Uterus (tissue), 4 donors: ENCODE results near the gene THSD4. TPM values are rescaled to one million over a fixed set of nuclear protein-coding genes. Genes with fewer than 3 reads are reported as not detected.

Experiments
- DNase-seq, 2 donors: peaks; one replicate each; pipeline ENCODE4 v3.0.0-alpha.2; 2019 to 2020
- H3K27ac ChIP-seq, 2 donors: fragments of 200-600 bp; sonication (generic); 1 replicate in 1 of 2; 2 replicates in 1 of 2; pipeline ENCODE4 v1.5.1; 2016 to 2018
- H3K27me3 ChIP-seq, 2 donors: fragments of 200-600 bp; sonication (generic); one replicate each; pipeline ENCODE4 v1.5.1; 2018 to 2019; ENCODE audit warnings: control low read depth in 1 of 2
- H3K36me3 ChIP-seq, 2 donors: fragments of 200-600 bp; sonication (generic); one replicate each; pipeline ENCODE4 v1.5.1; 2019; ENCODE audit warnings: control low read depth in 1 of 2
- H3K4me1 ChIP-seq, 2 donors: fragments of 200-600 bp; sonication (generic); one replicate each; pipeline ENCODE4 v1.5.1; 2018 to 2019; ENCODE audit warnings: control low read depth in 1 of 2
- H3K4me3 ChIP-seq, 2 donors: fragments of 200-600 bp; sonication (generic); 1 replicate in 1 of 2; 2 replicates in 1 of 2; pipeline ENCODE4 v1.5.1; 2018 to 2019; ENCODE audit warnings: mild to moderate bottlenecking in 1 of 2
- H3K9me3 ChIP-seq, 2 donors: fragments of 200-600 bp; sonication (generic); one replicate each; pipeline ENCODE4 v1.5.1; 2019; ENCODE audit warnings: control low read depth in 1 of 2
- POLR2A ChIP-seq, 2 donors: fragments of 450-650 bp; IDR thresholded peaks; one replicate each; pipeline ENCODE4 v1.6.1; 2016; ENCODE audit warnings: antibody characterized with exemption in 2 of 2, mild to moderate bottlenecking in 1 of 2, moderate library complexity in 1 of 2
- intact Hi-C: fragments of 100-400 bp; cut with DNase I; formaldehyde crosslinking; loops from one replicate; pipeline ENCODE4 v1.15.1; 2023; ENCODE audit warnings: low total_unique reads
- total RNA-seq, 4 donors: library from RNA; depleted of rRNA in 3 of 4; stranded (reverse); fragments of >200 nt in 3 of 4; gene quantifications; one replicate each; pipeline versions ENCODE4 v1.1.0 to v1.2.4, GENCODE V29; 2014 to 2023
- TF ChIP-seq, protein P1 (sequence below), 4 experiments: fragments of 200-600 bp in 2 of 4; fragments of 450-650 bp in 2 of 4; sonication (generic) in 2 of 4; IDR thresholded peaks; one replicate each; pipeline ENCODE4 v1.5.1; 2016 to 2019; ENCODE audit warnings: antibody characterized with exemption in 4 of 4, mild to moderate bottlenecking in 2 of 4, moderate library complexity in 1 of 4
- donor health status: DM: yes; HTN: yes; CAD: no.

The THSD4 gene
- total RNA-seq, 4 donors from 2014 or later, result 7.1 to 144 (median 35.4) TPM

DNA sequence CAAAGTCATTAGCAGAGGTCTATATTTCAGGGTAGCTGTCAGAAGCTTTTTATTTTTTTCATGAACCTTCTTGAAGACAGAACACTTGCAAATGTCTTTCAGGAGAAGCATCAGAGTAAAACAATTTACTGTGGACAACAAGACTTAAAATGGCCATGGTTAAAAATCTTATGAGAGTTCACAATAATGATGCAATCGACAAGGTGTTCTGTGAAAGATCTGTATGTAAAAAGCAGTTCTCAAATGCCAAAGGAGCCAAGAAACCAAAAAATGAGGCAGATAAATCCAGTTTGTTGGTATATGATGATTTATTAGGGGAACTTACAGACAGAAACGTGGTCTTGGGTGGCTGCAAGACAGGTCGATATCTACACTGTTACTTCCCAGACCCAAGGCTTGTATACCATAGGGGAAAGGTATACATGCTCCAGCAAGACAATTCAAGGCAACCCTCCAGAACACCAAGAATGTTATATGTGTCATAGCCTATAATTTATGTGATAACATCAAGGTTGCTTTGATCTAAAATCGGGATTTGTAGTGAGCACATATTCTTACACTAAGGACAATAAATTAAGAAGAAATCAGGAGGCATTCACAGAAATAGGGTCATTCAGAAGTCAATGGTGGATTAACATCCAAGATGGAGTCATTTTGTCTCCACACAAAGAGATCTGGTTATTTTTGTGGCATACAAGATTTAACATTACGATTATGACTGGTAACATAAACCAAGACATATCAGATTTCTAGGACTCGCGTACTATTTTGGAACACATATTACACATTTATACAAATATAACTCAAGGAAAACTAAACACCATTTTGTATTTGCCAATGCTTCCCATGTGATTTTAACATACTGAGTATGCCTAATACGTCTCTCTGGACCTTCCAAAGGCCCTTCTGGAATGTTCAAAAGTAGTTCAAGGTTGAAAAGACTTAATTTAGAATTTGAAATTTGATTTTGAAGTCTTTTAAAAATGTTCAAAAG, 316.4 kb downstream of the THSD4 start:
- peak overlapping the region; percentile 43 to 52 for H3K27ac ChIP-seq
- no peaks in the 10 kb centered on the region for H3K36me3 ChIP-seq
- H3K27me3 ChIP-seq, result no peaks in the 10 kb centered on the region
- H3K9me3 ChIP-seq, result no peaks in the 10 kb centered on the region
- intact Hi-C loops, result no loop called here
- no peaks in the 10 kb centered on the region for H3K4me1 ChIP-seq
- H3K4me3 ChIP-seq, result no peak overlapping the region
- TF ChIP-seq, protein P1, sequence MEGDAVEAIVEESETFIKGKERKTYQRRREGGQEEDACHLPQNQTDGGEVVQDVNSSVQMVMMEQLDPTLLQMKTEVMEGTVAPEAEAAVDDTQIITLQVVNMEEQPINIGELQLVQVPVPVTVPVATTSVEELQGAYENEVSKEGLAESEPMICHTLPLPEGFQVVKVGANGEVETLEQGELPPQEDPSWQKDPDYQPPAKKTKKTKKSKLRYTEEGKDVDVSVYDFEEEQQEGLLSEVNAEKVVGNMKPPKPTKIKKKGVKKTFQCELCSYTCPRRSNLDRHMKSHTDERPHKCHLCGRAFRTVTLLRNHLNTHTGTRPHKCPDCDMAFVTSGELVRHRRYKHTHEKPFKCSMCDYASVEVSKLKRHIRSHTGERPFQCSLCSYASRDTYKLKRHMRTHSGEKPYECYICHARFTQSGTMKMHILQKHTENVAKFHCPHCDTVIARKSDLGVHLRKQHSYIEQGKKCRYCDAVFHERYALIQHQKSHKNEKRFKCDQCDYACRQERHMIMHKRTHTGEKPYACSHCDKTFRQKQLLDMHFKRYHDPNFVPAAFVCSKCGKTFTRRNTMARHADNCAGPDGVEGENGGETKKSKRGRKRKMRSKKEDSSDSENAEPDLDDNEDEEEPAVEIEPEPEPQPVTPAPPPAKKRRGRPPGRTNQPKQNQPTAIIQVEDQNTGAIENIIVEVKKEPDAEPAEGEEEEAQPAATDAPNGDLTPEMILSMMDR (IDR thresholded peaks at IDR 0.05), result no peak
- no peak for TF ChIP-seq POLR2A (IDR thresholded peaks at IDR 0.05)
- DNase-seq, result no peak

DNA sequence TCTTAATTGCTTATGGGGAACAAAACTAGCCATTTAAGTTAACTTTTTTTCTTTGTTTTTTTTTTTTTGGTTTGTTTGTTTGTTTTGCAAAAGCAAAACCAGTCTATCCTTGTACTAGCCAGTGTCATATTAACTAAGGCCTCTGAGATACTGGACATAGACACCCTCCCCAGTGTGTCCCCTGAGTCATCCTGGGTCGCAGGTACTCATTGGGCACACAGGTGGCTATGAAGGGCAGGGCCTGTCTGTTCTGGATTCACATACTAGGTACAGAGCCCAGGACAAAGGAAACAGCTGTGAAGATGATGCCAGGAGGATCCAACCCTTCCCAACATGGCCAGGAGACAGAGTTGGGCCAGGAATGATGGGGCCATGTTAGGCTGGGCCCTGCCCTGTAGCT, 318.1 kb downstream of the THSD4 start:
- Histone ChIP-seq H3K9me3 (no peaks in the 10 kb centered on the region), H3K36me3 (no peaks in the 10 kb centered on the region)
- intact Hi-C loops, result no loop called here

DNA sequence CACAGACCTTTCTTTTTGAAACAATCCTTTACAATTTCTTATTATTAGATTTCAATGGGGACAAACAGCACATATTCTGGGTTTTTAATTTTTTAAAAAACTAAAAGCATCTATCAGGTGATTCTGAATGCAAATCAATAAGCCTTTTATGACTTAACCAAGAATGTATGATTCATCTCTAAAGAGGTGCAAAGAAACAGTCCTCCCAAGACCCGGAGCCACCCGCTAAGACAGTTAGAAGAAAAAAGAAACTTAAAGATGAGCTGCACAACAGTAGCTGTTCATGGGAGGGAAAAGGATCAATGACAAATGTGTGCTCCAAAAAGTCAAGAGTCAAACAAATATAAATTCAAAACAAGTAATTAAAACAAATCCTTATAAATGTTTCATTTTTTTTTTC, 319.5 kb downstream of the THSD4 start:
- TF ChIP-seq POLR2A (IDR thresholded peaks at IDR 0.05), result no peak
- TF ChIP-seq, protein P1 (IDR thresholded peaks at IDR 0.05), result no peak
- Histone ChIP-seq H3K27me3 (no peaks in the 10 kb centered on the region), H3K36me3 (no peaks in the 10 kb centered on the region), H3K9me3 (no peaks in the 10 kb centered on the region), H3K4me1 (no peaks in the 10 kb centered on the region), H3K4me3 (no peak overlapping the region), H3K27ac (peak overlapping the region; percentile 14 to 20)
- no peak for DNase-seq
- intact Hi-C loops, result no loop called here

More for the DNA sequence above, 318.1 kb downstream of the THSD4 start:
- Histone ChIP-seq H3K4me1 (no peaks in the 10 kb centered on the region), H3K27me3 (no peaks in the 10 kb centered on the region), H3K4me3 (no peak overlapping the region), H3K27ac (no peak overlapping the region)
- DNase-seq, result no peak
- TF ChIP-seq, protein P1 (IDR thresholded peaks at IDR 0.05), result no peak
- no peak for TF ChIP-seq POLR2A (IDR thresholded peaks at IDR 0.05)

DNA sequence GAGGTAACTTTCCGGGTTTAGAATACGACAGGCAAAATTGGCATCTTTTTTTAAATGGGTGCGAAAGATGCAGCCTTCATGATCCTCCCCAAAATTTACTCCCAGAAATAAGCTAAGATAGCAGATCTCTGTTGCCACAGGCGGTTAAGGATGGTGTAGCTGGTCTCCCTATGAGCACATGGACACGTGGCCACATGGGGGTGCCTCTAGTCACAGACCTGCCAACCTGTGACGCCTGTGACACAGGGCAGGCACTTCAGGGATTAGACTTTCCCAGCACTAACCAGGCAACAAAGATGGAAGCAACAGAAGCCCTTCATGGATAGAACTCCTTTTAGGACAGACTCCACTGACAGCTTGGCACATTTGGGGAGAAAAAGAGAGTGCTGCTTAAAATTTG, 320.3 kb downstream of the THSD4 start:
- Histone ChIP-seq H3K27ac (no peak overlapping the region), H3K27me3 (no peaks in the 10 kb centered on the region), H3K4me1 (no peaks in the 10 kb centered on the region), H3K9me3 (no peaks in the 10 kb centered on the region), H3K4me3 (no peak overlapping the region), H3K36me3 (no peaks in the 10 kb centered on the region)
- TF ChIP-seq, protein P1 (IDR thresholded peaks at IDR 0.05), result no peak
- TF ChIP-seq POLR2A (IDR thresholded peaks at IDR 0.05), result no peak
- intact Hi-C loops, result no loop called here
- no peak for DNase-seq

DNA sequence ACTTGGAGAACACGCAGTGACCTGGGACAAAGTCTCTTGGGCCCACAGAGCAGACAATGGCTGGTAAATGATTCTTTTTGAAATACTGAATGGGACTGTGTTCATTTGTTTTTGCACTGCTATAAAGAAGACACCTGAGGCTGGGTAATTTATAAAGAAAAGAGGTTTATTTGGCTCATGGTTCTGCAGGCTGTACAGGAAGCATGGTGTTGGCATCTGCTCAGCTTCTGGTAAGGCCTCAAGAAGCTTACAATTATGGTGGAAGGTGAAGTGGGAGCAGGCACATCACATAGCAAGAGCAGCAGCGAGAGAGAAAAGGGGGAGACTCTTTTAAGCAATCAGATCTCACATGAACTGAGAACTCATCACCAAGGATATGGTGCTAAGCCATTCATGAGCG, 321.6 kb downstream of the THSD4 start:
- Histone ChIP-seq H3K4me1 (no peaks in the 10 kb centered on the region), H3K9me3 (no peaks in the 10 kb centered on the region), H3K27me3 (no peaks in the 10 kb centered on the region), H3K4me3 (no peak overlapping the region), H3K27ac (no peak overlapping the region), H3K36me3 (no peaks in the 10 kb centered on the region)
- no peak for DNase-seq
- intact Hi-C loops, result no loop called here
- no peak for TF ChIP-seq POLR2A (IDR thresholded peaks at IDR 0.05)
- TF ChIP-seq, protein P1 (IDR thresholded peaks at IDR 0.05), result no peak
